AG04450 (cell line): ENCODE measurements around the gene PWP2. TPM values are rescaled to one million over a fixed set of nuclear protein-coding genes. Genes with fewer than 3 reads are reported as not detected.

ENCODE experiments used
- CTCF ChIA-PET: fragments of 300-600, 350-600 bp; formaldehyde crosslinking; extraction: SDS; loops from one replicate; lab custom pipeline; 2022; ENCODE audit warnings: antibody characterized with exemption, inconsistent platforms; lab: Charles Lee
- POLR2A ChIA-PET: fragments of 350-600 bp; formaldehyde crosslinking; extraction: SDS; loops from one replicate; lab custom pipeline; 2021; ENCODE audit warnings: antibody characterized with exemption, inconsistent platforms; lab: Yijun Ruan, JAX
- DNase-seq: peaks from one replicate; pipeline ENCODE4 v3.0.0-alpha.2; 2011; ENCODE audit warnings: low read depth, low spot score
- H3K27ac ChIP-seq: one replicate; pipeline ENCODE4 v1.5.1; 2012; ENCODE audit warnings: low read depth, low read length, control low read depth
- H3K27me3 ChIP-seq: one replicate; pipeline ENCODE4 v1.6.0; 2012; ENCODE audit warnings: low read length; ENCODE audit not compliant: control insufficient read depth, insufficient read depth
- H3K4me3 ChIP-seq: 2 replicates; pipeline ENCODE4 v1.5.1; 2011; ENCODE audit warnings: mild to moderate bottlenecking, low read depth, low read length, control low read depth
- H3K9me3 ChIP-seq: 2 replicates; pipeline ENCODE4 v1.5.1; 2012; ENCODE audit warnings: low read length; ENCODE audit not compliant: control insufficient read depth, insufficient read depth
- CTCF ChIP-seq: IDR thresholded peaks from 2 replicates; pipeline ENCODE4 v1.5.1; 2011; ENCODE audit warnings: low read depth, low read length, control low read depth, inconsistent platforms
- polyA plus RNA-seq: library from polyadenylated mRNA; depleted of rRNA; stranded (reverse); fragments of >200 nt; gene quantifications from 2 replicates; pipeline ENCODE4 v1.2.3, GENCODE V29; 2011

PWP2 gene
- polyA plus RNA-seq, 1 experiment: 12.1 TPM

GRCh38 chr21:44074315-44074958, 32.8 kb upstream of the PWP2 start:
- no peaks in the 10 kb centered on the region for H3K27me3 ChIP-seq
- no peak overlapping the region for H3K27ac ChIP-seq
- no peak overlapping the region for H3K4me3 ChIP-seq
- no peak for TF ChIP-seq CTCF
- POLR2A ChIA-PET: no interaction called here
- no peaks in the 10 kb centered on the region for H3K9me3 ChIP-seq
- CTCF ChIA-PET: no interaction called here
- no peak for DNase-seq

GRCh38 chr21:44076316-44076715, 30.9 kb upstream of the PWP2 start:
- CTCF ChIA-PET: no interaction called here
- POLR2A ChIA-PET: no interaction called here
- H3K27me3 ChIP-seq: no peaks in the 10 kb centered on the region
- no peak for TF ChIP-seq CTCF
- H3K27ac ChIP-seq: no peak overlapping the region
- no peaks in the 10 kb centered on the region for H3K9me3 ChIP-seq
- H3K4me3 ChIP-seq: no peak overlapping the region
- DNase-seq: no peak

- no peak for DNase-seq
- Histone ChIP-seq H3K9me3 (no peaks in the 10 kb centered on the region), H3K27ac (no peak overlapping the region), H3K4me3 (no peak overlapping the region), H3K27me3 (no peaks in the 10 kb centered on the region)
- ChIA-PET POLR2A (no interaction called here), CTCF (interaction anchor here (1.0 kb wide), 1 partner anchor 289 kb away, joined by 8 read pairs; the partner anchor contains the start of gene RRP1)
- no peak for TF ChIP-seq CTCF
Measured at GRCh38 chr21:44078411-44078981, 28.7 kb upstream of the PWP2 start.

GRCh38 chr21:44079446-44079845, 27.8 kb upstream of the PWP2 start:
- CTCF ChIA-PET: no interaction called here
- no peak for DNase-seq
- POLR2A ChIA-PET: no interaction called here

More at GRCh38 chr21:44079446-44079845, 27.8 kb upstream of the PWP2 start:
- Histone ChIP-seq H3K9me3 (no peaks in the 10 kb centered on the region), H3K27ac (no peak overlapping the region), H3K4me3 (no peak overlapping the region), H3K27me3 (no peaks in the 10 kb centered on the region)
- TF ChIP-seq CTCF: no peak
